Natural killer cell (primary cell): ENCODE measurements around the gene CCNT1. TPM values are rescaled to one million over a fixed set of nuclear protein-coding genes. Genes with fewer than 3 reads are reported as not detected.

Experiments
- ATAC-seq, 3 donors: fragments of 150-1000 bp in 2 of 3; fragments of 200-7000 bp in 1 of 3; cut with Tn5 transposase; 1 replicate in 1 of 3; 2 replicates in 2 of 3; pipeline ENCODE4 v1.10.0; 2021; ENCODE audit warnings: mild to moderate bottlenecking in 2 of 3, moderate library complexity in 2 of 3
- DNase-seq, 2 donors: peaks; one replicate each; pipeline versions ENCODE4 v3.0.0 to v3.0.0-alpha.2; 2013 to 2021; ENCODE audit warnings: mixed read lengths in 1 of 2
- H3K27ac ChIP-seq: one replicate; pipeline ENCODE4 v1.5.1; 2013; ENCODE audit warnings: mild to moderate bottlenecking, low read length
- H3K27me3 ChIP-seq: one replicate; pipeline ENCODE4 v1.6.1; 2013; ENCODE audit warnings: low read length; ENCODE audit not compliant: control insufficient read depth, insufficient read depth
- H3K36me3 ChIP-seq: one replicate; pipeline ENCODE4 v1.6.1; 2013; ENCODE audit warnings: low read length; ENCODE audit not compliant: control insufficient read depth, insufficient read depth
- H3K4me1 ChIP-seq: one replicate; pipeline ENCODE4 v1.6.1; 2013; ENCODE audit warnings: low read length; ENCODE audit not compliant: control insufficient read depth, insufficient read depth
- H3K4me3 ChIP-seq: one replicate; pipeline ENCODE4 v1.5.1; 2013; ENCODE audit warnings: low read length
- H3K9me3 ChIP-seq: one replicate; pipeline ENCODE4 v1.6.1; 2013; ENCODE audit warnings: low read length; ENCODE audit not compliant: control insufficient read depth, insufficient read depth
- H3K27ac Mint-ChIP-seq, 2 donors: one replicate each; pipeline ENCODE4 v1.8.0; 2022; ENCODE audit warnings: mild to moderate bottlenecking in 2 of 2, mixed read lengths in 2 of 2, moderate library complexity in 1 of 2
- H3K27me3 Mint-ChIP-seq, 2 donors: one replicate each; pipeline ENCODE4 v1.8.0; 2022; ENCODE audit warnings: low read depth in 2 of 2, mixed read lengths in 2 of 2
- H3K36me3 Mint-ChIP-seq: one replicate; pipeline ENCODE4 v1.8.0; 2022; ENCODE audit warnings: mixed read lengths
- H3K4me1 Mint-ChIP-seq, 2 donors: one replicate each; pipeline ENCODE4 v1.8.0; 2022; ENCODE audit warnings: mixed read lengths in 2 of 2
- H3K4me3 Mint-ChIP-seq: one replicate; pipeline ENCODE4 v1.8.0; 2022; ENCODE audit warnings: mild to moderate bottlenecking, moderate library complexity, mixed read lengths
- H3K9me3 Mint-ChIP-seq, 2 donors: one replicate each; pipeline ENCODE4 v1.8.0; 2022; ENCODE audit warnings: mixed read lengths in 2 of 2
- CTCF ChIP-seq: fragments of 200-600 bp; IDR thresholded peaks from one replicate; pipeline ENCODE4 v1.8.0; 2022; ENCODE audit warnings: antibody characterized with exemption
- WGBS: methylation state at CpG from one replicate; pipeline ENCODE4 v1.1.7; 2013; ENCODE audit warnings: missing lambda C conversion rate; ENCODE audit not compliant: insufficient coverage; 5-methylcytosine and 5-hydroxymethylcytosine counted together
- intact Hi-C: fragments of 100-400 bp; cut with micrococcal nuclease; formaldehyde crosslinking; loops from one replicate; pipeline ENCODE4 v1.14.2; 2022
- total RNA-seq, 4 donors: library from RNA; stranded (reverse); fragments of 120-200 nt in 1 of 4; gene quantifications; one replicate each; pipeline versions ENCODE4 v1.2.3 to v1.2.4, GENCODE V29; 2013 to 2022

Gene CCNT1
- total RNA-seq, 3 donors from 2014 or later (not counting 1 experiment from before 2014, with no cell fraction given), result 119 to 145 (median 120) TPM

- no peaks in the 10 kb centered on the region for H3K4me1 ChIP-seq
- DNase-seq, result no peak
- no peak overlapping the region for H3K4me3 ChIP-seq
- H3K36me3 ChIP-seq, result no peaks in the 10 kb centered on the region
- Mint-ChIP-seq H3K36me3 (no peaks in the 10 kb centered on the region), H3K4me1 (no peaks in the 10 kb centered on the region), H3K4me3 (no peak overlapping the region), H3K27ac (no peak overlapping the region), H3K27me3 (peaks cover 9 to 14% of the 10 kb centered on the region in 2 donors), H3K9me3 (no peaks in the 10 kb centered on the region)
- no peaks in the 10 kb centered on the region for H3K9me3 ChIP-seq
- no peak for ATAC-seq
- WGBS, result 91% methylated on average over 7 of the region's 9 CpGs
- intact Hi-C loops, result no loop called here
- peaks cover 2% of the 10 kb centered on the region for H3K27me3 ChIP-seq
- no peak for TF ChIP-seq CTCF
- H3K27ac ChIP-seq, result no peak overlapping the region
Observed at GRCh38 chr12:48744251-48745008, 27.9 kb upstream of the CCNT1 start.

GRCh38 chr12:48739618-48740269 lies 23.2 kb upstream of the CCNT1 start:
- no peaks in the 10 kb centered on the region for H3K36me3 ChIP-seq
- no peak for TF ChIP-seq CTCF
- no peak overlapping the region for H3K4me3 Mint-ChIP-seq
- intact Hi-C loops, result no loop called here
- H3K27me3 ChIP-seq, result no peaks in the 10 kb centered on the region
- H3K4me1 ChIP-seq, result no peaks in the 10 kb centered on the region
- H3K27ac Mint-ChIP-seq, result no peak overlapping the region
- H3K36me3 Mint-ChIP-seq, result no peaks in the 10 kb centered on the region
- no peaks in the 10 kb centered on the region for H3K9me3 Mint-ChIP-seq
- DNase-seq (no peak), ATAC-seq (no peak)
- no peaks in the 10 kb centered on the region for H3K9me3 ChIP-seq
- 58% methylated on average over 5 of the region's 5 CpGs for WGBS
- no peak overlapping the region for H3K27ac ChIP-seq
- peaks cover 17 to 18% of the 10 kb centered on the region in 2 donors for H3K27me3 Mint-ChIP-seq
- no peaks in the 10 kb centered on the region for H3K4me1 Mint-ChIP-seq
- H3K4me3 ChIP-seq, result no peak overlapping the region

GRCh38 chr12:48736456-48736855 lies 19.9 kb upstream of the CCNT1 start:
- 38% methylated on average over 1 of the region's 1 CpG for WGBS
- Mint-ChIP-seq H3K4me3 (no peak overlapping the region), H3K27ac (no peak overlapping the region), H3K27me3 (peaks cover 17 to 20% of the 10 kb centered on the region in 2 donors), H3K9me3 (no peaks in the 10 kb centered on the region), H3K36me3 (no peaks in the 10 kb centered on the region), H3K4me1 (no peaks in the 10 kb centered on the region)
- Histone ChIP-seq H3K36me3 (no peaks in the 10 kb centered on the region), H3K4me3 (no peak overlapping the region), H3K9me3 (no peaks in the 10 kb centered on the region), H3K27me3 (no peaks in the 10 kb centered on the region), H3K4me1 (no peaks in the 10 kb centered on the region), H3K27ac (no peak overlapping the region)
- no peak for TF ChIP-seq CTCF
- ATAC-seq (no peak), DNase-seq (no peak)
- intact Hi-C loops, result no loop called here
